Measurements from ENCODE around the gene SCMH1.
"Not testable (repeated sequence)": the region's sequence is repeated elsewhere in the genome, so short reads cannot be mapped to it uniquely, and the experiment has no call there.

Gene SCMH1

GRCh38 chr1:41251120-41251519, 9.0 kb upstream of the SCMH1 start:
- DNase-seq: not testable (repeated sequence)

GRCh38 chr1:41249319-41249718, 7.2 kb upstream of the SCMH1 start:
- DNase-seq: no peak

- DNase-seq: no peak
These were observed 4.5 kb upstream of the SCMH1 start for GRCh38 chr1:41246568-41246967.

GRCh38 chr1:41245659-41246058, 3.6 kb upstream of the SCMH1 start:
- DNase-seq: no peak

- DNase-seq: no peak
These were observed 926 bp upstream of the SCMH1 start for GRCh38 chr1:41243079-41243385.

GRCh38 chr1:41242342-41243078, 404 bp upstream of the SCMH1 start:
- peak in 16 of 56 donors; percentile 3 to 55 (median 20) for DNase-seq

GRCh38 chr1:41241354-41241748, 755 bp downstream of the SCMH1 start:
- peak in 35 of 56 donors; percentile 3 to 68 (median 30) for DNase-seq

GRCh38 chr1:41240781-41241353, 1.2 kb downstream of the SCMH1 start:
- DNase-seq: peak in 2 of 56 donors; percentile 19 to 37

GRCh38 chr1:41239988-41240610, 2.0 kb downstream of the SCMH1 start:
- DNase-seq: no peak

- DNase-seq: no peak
These were observed 3.7 kb downstream of the SCMH1 start for GRCh38 chr1:41238311-41238988.

- DNase-seq: no peak
These were observed 5.3 kb downstream of the SCMH1 start for GRCh38 chr1:41236781-41237180.

- DNase-seq: no peak
These were observed 6.2 kb downstream of the SCMH1 start for GRCh38 chr1:41235893-41236292.

- no peak for DNase-seq
These were observed 8.4 kb downstream of the SCMH1 start for GRCh38 chr1:41233708-41234107.

- no peak for DNase-seq
These were observed 9.8 kb downstream of the SCMH1 start for GRCh38 chr1:41232305-41232704.

- DNase-seq: no peak
These were observed 11.4 kb downstream of the SCMH1 start for GRCh38 chr1:41230656-41231055.

GRCh38 chr1:41229219-41229618, 12.9 kb downstream of the SCMH1 start:
- DNase-seq: not testable (repeated sequence)

- no peak for DNase-seq
These were observed 15.2 kb downstream of the SCMH1 start for GRCh38 chr1:41226815-41227434.

- DNase-seq: no peak
These were observed 16.6 kb downstream of the SCMH1 start for GRCh38 chr1:41225495-41225894.

- DNase-seq: no peak
These were observed 19.6 kb downstream of the SCMH1 start for GRCh38 chr1:41222496-41222895.

- DNase-seq: no peak
These were observed 20.1 kb downstream of the SCMH1 start for GRCh38 chr1:41221995-41222394.

- no peak for DNase-seq
These were observed 24.0 kb downstream of the SCMH1 start for GRCh38 chr1:41218152-41218551.

- DNase-seq: no peak
These were observed 24.7 kb downstream of the SCMH1 start for GRCh38 chr1:41217441-41217840.
